HG03095 (cell line): ENCODE data around the gene MPHOSPH8.
"Not testable (repeated sequence)": the region's sequence is repeated elsewhere in the genome, so short reads cannot be mapped to it uniquely, and the experiment has no call there.

Experiments
- ATAC-seq: cut with Tn5 transposase; IDR thresholded peaks from one replicate; pipeline ENCODE4 v1.9.1; 2021; ENCODE audit warnings: moderate library complexity; ENCODE audit not compliant: unreplicated experiment

MPHOSPH8 gene

DNA sequence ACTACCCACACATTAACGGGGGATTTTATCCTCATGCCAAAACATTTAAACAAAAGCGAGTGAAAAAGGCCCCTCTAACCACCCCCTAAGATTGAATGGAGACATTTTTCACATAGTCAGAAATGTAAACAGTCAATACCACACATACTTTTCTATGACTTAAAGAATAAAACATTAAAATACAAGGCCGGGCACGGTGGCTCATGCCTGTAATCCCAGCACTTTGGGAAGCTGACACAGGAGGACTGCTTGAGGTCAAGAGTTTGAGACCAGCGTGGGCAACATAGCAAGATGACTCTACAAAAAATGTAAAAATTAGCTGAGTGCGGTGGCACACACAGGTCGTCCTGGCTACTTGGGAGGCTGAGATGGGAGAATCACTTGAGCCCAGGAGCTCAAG lies 47.3 kb downstream of the MPHOSPH8 start:
- ATAC-seq: no peak

DNA sequence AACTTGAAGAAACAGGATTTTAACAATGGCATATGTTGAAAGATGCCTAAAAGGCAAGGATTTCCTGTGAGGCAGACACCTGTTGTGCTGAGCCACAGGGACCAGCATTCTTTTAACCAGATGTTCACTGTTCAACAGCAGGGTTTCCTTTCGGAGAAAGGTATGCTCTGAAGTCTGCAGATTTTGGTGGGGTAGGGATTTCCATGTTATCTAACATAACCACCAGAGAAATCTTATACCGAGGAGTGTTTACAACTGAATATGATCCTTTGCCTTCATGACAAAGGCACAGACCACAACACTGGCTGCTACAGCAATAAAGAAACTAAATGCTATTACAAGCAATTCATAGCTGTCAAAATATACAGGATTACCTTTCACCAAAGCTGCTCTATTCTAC lies 48.1 kb downstream of the MPHOSPH8 start:
- ATAC-seq: no peak

DNA sequence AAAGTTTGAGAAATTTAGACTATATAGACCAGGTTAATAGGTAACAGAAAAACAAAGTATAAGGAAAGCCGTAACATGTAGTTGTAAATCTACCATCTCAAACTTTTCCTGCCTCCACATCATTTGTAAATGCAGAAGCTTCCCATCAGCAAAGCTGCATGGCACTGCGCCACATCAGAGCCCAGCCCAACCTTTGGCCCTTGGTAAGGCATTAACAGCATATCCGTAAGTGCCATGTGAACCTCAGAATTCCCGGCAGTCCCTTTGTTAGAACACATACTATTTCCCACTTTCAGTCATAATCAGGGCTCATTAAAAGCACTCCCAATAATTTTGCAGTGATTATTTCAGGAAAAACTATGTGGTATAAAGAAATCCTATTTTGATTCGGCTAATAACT lies 51.6 kb downstream of the MPHOSPH8 start:
- no peak for ATAC-seq

DNA sequence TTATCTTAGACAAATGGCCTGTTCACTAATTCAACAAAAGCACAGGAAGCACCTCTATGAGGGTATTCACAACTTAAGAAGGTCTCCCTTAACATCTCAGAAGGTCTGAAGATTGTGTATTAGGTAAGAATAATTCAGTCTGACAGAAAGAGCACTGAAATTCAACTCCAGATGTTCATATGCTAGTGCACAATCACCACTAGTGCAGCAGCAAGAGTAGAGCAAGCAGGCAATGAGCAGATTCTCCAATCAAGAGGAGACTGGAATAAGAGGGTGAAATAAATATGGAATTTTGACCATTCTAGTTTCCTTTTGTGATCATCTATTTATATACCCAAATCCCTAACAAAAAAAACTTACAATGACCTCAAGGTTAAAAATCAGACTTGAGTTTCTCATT lies 52.0 kb downstream of the MPHOSPH8 start:
- ATAC-seq: no peak

DNA sequence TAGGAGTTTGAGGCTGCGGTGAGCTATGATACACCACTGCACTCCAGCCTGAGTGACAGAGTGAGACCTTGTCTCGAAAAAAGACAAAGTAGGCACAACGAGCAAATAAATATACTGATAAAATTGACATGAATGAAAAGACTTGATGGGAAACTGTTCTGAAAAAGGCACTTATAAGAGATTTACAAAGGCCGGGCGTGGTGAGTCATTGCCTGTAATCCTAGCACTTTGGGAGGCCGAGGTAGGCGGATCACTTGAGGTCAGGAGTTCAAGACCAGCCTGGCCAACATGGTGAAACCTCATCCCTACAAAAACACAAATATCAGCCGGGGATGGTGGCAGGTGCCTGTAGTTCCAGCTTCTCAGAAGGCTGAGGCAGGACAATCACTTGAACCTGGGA lies 58.0 kb downstream of the MPHOSPH8 start:
- ATAC-seq: not testable (repeated sequence)

DNA sequence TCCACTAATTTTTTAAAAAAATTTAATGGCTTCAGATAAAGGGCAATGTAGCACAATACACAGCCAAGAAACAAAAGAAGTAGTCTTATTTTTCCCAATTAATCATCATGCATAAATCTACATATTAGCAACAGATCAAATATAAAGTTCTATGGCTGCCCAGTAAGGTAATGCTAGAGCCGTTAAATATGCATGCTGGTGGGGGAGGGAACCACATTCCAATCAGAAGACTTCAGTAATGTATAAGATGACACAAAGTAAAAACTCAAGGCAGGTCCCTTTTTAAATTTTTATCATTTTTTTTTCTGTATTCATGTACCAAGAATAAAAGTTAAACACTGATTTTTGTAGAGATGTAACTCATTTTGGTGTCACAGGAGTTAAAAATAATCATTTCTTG lies 62.0 kb downstream of the MPHOSPH8 start:
- ATAC-seq: no peak

DNA sequence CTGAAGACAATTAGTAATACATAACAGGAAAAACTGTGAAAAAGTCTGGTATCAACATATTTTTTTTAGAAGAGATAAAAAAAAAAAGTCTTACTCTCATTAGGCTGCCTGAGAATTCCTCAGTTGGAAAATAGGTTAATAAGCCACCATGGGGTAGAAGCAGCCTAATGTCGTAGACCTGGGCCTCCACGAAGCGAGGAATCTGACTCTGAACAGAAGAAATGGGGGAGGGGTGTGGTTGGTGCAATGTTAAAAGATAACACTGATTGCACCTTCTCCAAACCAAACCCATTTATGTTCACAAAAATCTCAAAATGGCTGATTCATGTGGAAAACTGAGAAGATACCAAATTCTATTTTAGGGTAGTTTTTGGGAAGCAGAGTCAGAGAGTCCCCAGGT lies 62.4 kb downstream of the MPHOSPH8 start:
- no peak for ATAC-seq

DNA sequence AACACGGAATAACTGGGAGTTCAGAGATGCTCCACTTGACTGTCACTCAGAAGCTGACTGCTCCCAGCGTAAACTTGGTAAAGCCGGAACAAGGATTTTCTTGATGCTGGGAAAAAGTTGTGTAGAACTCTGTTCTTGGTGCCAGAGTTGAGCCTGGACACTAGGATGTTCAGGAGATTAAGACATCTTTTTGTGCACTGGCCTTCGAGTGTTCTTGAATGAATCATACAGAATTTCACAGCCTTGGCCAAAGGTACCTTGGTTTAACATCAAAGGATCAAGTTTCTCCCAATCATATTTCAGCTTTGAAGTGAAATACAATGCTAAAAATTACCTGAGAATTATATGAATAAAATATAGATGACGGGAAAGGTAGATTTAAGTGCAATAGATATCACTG lies 67.5 kb downstream of the MPHOSPH8 start:
- not testable (repeated sequence) for ATAC-seq

DNA sequence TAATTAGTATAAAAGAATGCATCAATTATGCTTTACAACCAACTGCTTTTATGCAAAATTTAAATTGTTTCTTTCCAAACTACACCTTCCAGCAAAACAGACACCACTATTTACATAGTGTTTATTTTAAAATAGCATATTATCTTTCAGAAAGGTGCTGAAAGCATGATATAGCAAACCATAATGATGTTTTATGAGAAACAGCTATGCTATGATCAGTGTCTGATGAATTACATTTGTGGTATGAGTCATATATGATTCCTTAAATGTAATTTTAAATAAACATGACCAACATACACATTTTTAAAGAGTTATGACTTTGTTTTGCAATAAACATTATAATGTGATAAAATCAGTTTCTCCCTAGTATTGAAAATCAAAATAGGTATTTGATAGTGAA lies 68.2 kb downstream of the MPHOSPH8 start:
- not testable (repeated sequence) for ATAC-seq

DNA sequence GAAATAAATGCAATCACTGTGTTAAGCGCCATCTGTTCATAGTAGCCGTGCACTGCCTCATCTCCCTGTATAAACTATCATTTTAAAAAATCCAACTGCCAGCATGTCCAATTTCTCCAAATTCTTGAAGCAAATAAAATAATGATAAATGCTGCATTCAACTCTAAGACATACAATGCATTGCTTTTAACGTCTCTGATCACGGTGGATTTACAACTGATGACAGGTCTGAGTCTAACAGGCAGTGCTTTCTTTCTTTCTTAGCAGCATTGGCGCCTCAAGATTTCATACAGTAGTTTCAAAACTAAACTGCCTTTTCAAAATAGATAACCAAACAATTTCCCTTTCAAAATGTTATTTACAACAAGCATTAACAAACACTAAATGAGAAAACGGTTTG lies 70.8 kb downstream of the MPHOSPH8 start:
- not testable (repeated sequence) for ATAC-seq

DNA sequence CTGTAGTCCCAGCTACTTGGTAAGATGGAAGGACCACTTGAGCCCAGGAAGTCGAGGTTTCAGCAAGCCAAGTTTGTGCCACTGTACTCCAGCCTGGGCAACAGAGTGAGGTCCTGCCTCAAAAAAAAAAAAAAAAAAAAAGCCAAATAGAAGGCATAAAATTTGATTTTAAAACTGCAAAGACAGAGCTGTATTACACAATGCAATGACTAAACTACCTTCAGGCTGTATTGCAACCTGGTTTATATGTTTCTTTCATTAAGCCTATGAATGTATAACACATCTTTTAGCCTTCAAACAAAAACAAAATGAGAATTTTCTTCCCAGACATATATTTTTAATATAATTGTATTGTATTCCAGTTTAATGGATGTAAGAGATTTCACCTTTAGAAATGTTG lies 75.6 kb downstream of the MPHOSPH8 start:
- not testable (repeated sequence) for ATAC-seq

DNA sequence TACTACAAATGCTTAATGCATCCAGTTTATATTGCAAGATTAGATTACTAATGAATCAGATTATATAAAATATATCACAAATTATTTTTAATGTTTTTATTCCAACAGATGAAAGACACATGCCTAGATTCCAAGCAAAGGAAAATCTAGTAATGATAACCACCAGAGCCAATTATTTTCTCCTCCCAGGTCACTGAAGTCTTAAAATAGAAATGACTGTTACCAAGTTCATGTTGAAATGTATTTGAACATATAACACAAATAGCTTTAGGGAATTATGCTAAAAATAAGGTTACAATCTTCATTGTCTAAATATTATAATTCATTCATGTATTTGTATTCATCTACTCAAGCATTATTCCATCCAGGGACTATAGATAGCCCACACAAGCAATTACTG lies 76.3 kb downstream of the MPHOSPH8 start:
- not testable (repeated sequence) for ATAC-seq

DNA sequence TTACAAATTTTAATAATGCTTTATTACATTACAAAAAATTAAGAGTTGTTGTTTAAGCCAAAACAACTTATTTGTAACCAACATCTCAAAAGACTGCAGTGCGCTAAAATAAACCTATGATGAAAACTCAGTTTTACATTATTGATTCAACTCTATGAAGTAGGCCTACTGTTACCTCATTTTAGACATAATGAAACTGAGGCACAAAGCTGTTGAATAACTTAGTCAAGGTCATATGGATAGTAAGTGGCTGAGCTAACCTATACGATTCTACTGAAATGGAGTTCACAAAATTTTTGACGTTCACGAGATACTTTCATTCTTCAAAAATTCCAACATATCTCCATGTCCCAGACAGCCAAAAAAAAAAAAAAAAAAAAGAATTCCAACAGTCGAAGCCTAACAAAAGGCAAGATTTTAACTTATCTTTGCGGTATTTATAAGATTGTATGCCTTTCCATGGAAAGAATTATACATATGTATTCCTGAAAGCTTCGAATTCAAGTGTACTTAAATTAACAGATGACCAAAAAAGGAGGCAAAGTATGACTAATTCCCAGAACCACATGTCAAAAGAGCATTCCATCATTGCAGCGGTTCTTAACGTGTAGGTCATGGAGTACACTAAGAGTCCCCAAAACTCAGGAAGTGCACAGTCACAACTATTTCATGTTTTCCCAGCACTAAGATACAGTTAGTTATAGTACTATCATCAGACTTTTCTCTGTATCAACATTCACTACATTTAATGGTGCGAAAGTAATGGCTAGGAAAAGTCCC lies 79.9 kb downstream of the MPHOSPH8 start:
- ATAC-seq: no peak

DNA sequence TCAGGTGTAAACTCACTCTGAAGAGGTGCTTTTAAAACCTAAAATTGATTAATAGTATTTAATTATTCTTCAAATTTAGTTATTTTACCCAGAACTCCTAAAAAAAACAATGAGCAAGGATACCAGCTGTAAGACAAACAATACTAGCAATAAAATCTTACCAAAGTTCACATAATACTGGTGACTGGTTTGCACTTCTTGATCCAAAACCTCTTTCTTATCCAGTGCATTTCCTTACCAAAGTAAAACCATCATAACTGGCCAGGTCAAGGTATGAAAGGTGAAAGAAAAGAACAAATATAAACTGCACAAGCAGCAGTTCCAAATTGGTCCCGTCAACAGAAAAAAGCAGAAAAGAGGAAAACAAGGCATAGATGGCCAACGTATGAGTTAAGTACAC lies 86.6 kb downstream of the MPHOSPH8 start:
- no peak for ATAC-seq
